ENCODE measurements around the gene GPT2. TPM values are rescaled to one million over a fixed set of nuclear protein-coding genes. Genes with fewer than 3 reads are reported as not detected.

GPT2 gene
- total and polyA plus RNA-seq, 7 donors = 25.7 to 110 (median 52.5) TPM

- 80 to 86% (median 84%) methylated on average over 5 of the region's 5 CpGs for WGBS, 3 donors
- TF ChIP-seq, protein P1, sequence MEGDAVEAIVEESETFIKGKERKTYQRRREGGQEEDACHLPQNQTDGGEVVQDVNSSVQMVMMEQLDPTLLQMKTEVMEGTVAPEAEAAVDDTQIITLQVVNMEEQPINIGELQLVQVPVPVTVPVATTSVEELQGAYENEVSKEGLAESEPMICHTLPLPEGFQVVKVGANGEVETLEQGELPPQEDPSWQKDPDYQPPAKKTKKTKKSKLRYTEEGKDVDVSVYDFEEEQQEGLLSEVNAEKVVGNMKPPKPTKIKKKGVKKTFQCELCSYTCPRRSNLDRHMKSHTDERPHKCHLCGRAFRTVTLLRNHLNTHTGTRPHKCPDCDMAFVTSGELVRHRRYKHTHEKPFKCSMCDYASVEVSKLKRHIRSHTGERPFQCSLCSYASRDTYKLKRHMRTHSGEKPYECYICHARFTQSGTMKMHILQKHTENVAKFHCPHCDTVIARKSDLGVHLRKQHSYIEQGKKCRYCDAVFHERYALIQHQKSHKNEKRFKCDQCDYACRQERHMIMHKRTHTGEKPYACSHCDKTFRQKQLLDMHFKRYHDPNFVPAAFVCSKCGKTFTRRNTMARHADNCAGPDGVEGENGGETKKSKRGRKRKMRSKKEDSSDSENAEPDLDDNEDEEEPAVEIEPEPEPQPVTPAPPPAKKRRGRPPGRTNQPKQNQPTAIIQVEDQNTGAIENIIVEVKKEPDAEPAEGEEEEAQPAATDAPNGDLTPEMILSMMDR (IDR thresholded peaks at IDR 0.05) = no peak
- H3K4me1 ChIP-seq = peaks cover 52% of the 10 kb centered on the region
- no peaks in the 10 kb centered on the region for H3K9me3 ChIP-seq
- H3K27ac ChIP-seq = peak overlapping the region; percentile 86
- no peaks in the 10 kb centered on the region for H3K27me3 ChIP-seq (ENCODE audit: insufficient read depth in 3 of 3, low read length in 2 of 3)
- no peak for ATAC-seq
- H3K36me3 ChIP-seq (ENCODE audit: insufficient read depth in 1 of 2, low read depth in 1 of 2) = no peaks in the 10 kb centered on the region
- DNase-seq = no peak
- peak overlapping the region; percentile 33 for H3K4me3 ChIP-seq
- intact Hi-C loops (cut with DNase I) = no loop called here
Measured at GRCh38 chr16:46889245-46889941, 5.2 kb downstream of the GPT2 start.

DNA sequence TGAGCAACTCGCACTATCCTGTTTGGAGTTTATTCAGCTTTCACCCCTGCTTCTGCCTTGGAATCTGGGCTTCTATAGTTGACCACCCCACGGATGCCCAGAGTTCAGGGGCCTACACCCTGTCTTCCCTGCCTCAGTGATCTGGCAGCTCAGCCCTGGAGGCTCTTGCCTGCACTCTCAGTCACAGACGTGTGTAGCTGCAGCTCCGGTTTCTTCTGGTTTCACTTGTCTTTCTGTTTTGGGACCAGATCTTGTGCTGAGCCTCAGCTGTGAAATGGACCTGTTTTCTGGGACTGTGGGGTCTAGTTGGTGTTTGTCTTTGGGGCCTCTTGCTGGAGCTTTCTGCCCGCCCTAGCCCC lies 5.8 kb downstream of the GPT2 start:
- ATAC-seq = no peak
- Histone ChIP-seq H3K4me1 (peaks cover 53% of the 10 kb centered on the region), H3K27ac (peak overlapping the region; percentile 86), H3K4me3 (peak overlapping the region; percentile 33), H3K27me3 (ENCODE audit: insufficient read depth in 3 of 3, low read length in 2 of 3) (no peaks in the 10 kb centered on the region), H3K9me3 (no peaks in the 10 kb centered on the region), H3K36me3 (ENCODE audit: insufficient read depth in 1 of 2, low read depth in 1 of 2) (no peaks in the 10 kb centered on the region)
- TF ChIP-seq, protein P1 (IDR thresholded peaks at IDR 0.05) = no peak
- 39 to 46% (median 40%) methylated on average over 5 of the region's 5 CpGs for WGBS, 3 donors
- no peak for DNase-seq
- intact Hi-C loops (cut with DNase I) = no loop called here

- Histone ChIP-seq H3K4me3 (no peak overlapping the region), H3K4me1 (peaks cover 55% of the 10 kb centered on the region), H3K9me3 (no peaks in the 10 kb centered on the region), H3K27me3 (ENCODE audit: insufficient read depth in 3 of 3, low read length in 2 of 3) (no peaks in the 10 kb centered on the region), H3K27ac (no peak overlapping the region), H3K36me3 (ENCODE audit: insufficient read depth in 1 of 2, low read depth in 1 of 2) (no peaks in the 10 kb centered on the region)
- intact Hi-C loops (cut with DNase I) = no loop called here
- WGBS, 3 donors = 71 to 96% (median 90%) methylated on average over 1 of the region's 1 CpG
- no peak for ATAC-seq
- DNase-seq = no peak
- TF ChIP-seq, protein P1 (IDR thresholded peaks at IDR 0.05) = no peak
Measured at GRCh38 chr16:46891910-46892309, 7.7 kb downstream of the GPT2 start.

- intact Hi-C loops (cut with DNase I) = no loop called here
- H3K4me1 ChIP-seq = peaks cover 57% of the 10 kb centered on the region
- no peaks in the 10 kb centered on the region for H3K9me3 ChIP-seq
- H3K27ac ChIP-seq = peak overlapping the region; percentile 79
- whole genome bisulfite sequencing, 3 donors = 15 to 36% (median 22%) methylated on average over 11 of the region's 11 CpGs
- peak; percentile 43 to 75 for DNase-seq
- peak; percentile 58 to 66 (median 63) for ATAC-seq
- no peaks in the 10 kb centered on the region for H3K27me3 ChIP-seq (ENCODE audit: insufficient read depth in 3 of 3, low read length in 2 of 3)
- H3K36me3 ChIP-seq (ENCODE audit: insufficient read depth in 1 of 2, low read depth in 1 of 2) = peaks cover 0 to 2% of the 10 kb centered on the region in 2 donors
- TF ChIP-seq, protein P1 (IDR thresholded peaks at IDR 0.05) = no peak
- H3K4me3 ChIP-seq = no peak overlapping the region
Measured at GRCh38 chr16:46894036-46894672, 10.0 kb downstream of the GPT2 start.

Data from psoas muscle (tissue), 8 donors.